B cell (primary cell): ENCODE measurements around the gene AUTS2.
A peak's percentile ranks its signal among the peaks of the same experiment; 100 is the strongest.

Source experiments
- CTCF ChIP-seq: fragments of 200-600 bp; IDR thresholded peaks from one replicate; pipeline ENCODE4 v1.8.0; 2022; ENCODE audit warnings: antibody characterized with exemption, mild to moderate bottlenecking
- EZH2 ChIP-seq: IDR thresholded peaks from 2 replicates; pipeline ENCODE4 v1.6.1; 2012; ENCODE audit warnings: borderline replicate concordance, low read depth, mild to moderate bottlenecking, moderate library complexity, low read length; ENCODE audit not compliant: insufficient read depth, poor library complexity, severe bottlenecking

- TF ChIP-seq CTCF (peak; percentile 49), EZH2 (no peak)
These were observed 295.6 kb downstream of the AUTS2 start for GRCh38 chr7:69893906-69894305.
